H9 (cell line): ENCODE measurements around the gene ATG4B. TPM values are rescaled to one million over a fixed set of nuclear protein-coding genes. Genes with fewer than 3 reads are reported as not detected.

Experiments used
- DNase-seq: peaks from one replicate; pipeline ENCODE4 v3.0.0-alpha.2; 2017
- H2AFZ ChIP-seq: one replicate; pipeline ENCODE4 v1.6.1; 2013; ENCODE audit warnings: mild to moderate bottlenecking, low read length, control low read depth, moderate library complexity
- H2AK5ac ChIP-seq: 2 replicates; pipeline ENCODE4 v1.6.1; 2013; ENCODE audit warnings: low read length, control low read depth, mixed read lengths; ENCODE audit not compliant: insufficient read length
- H2BK120ac ChIP-seq: one replicate; pipeline ENCODE4 v1.6.1; 2013; ENCODE audit warnings: low read depth, mild to moderate bottlenecking, low read length, control low read depth, inconsistent platforms; ENCODE audit not compliant: poor library complexity, severe bottlenecking
- H2BK12ac ChIP-seq: 2 replicates; pipeline ENCODE4 v1.6.1; 2013; ENCODE audit warnings: low read length, control low read depth, mixed read lengths, low read depth; ENCODE audit not compliant: insufficient read length
- H2BK15ac ChIP-seq: 2 replicates; pipeline ENCODE4 v1.6.1; 2013; ENCODE audit warnings: low read depth, low read length, control low read depth
- H2BK20ac ChIP-seq: one replicate; pipeline ENCODE4 v1.6.1; 2013; ENCODE audit warnings: low read depth, mild to moderate bottlenecking, low read length, control low read depth, inconsistent platforms; ENCODE audit not compliant: poor library complexity, severe bottlenecking
- H2BK5ac ChIP-seq: 2 replicates; pipeline ENCODE4 v1.6.1; 2013; ENCODE audit warnings: low read length, control low read depth, mixed read lengths; ENCODE audit not compliant: insufficient read length
- H3K14ac ChIP-seq: 2 replicates; pipeline ENCODE4 v1.6.1; 2013; ENCODE audit warnings: low read length, control low read depth; ENCODE audit not compliant: insufficient read depth
- H3K18ac ChIP-seq: 2 replicates; pipeline ENCODE4 v1.6.1; 2013; ENCODE audit warnings: low read depth, mild to moderate bottlenecking, mixed read lengths, low read length, control low read depth; ENCODE audit not compliant: insufficient read length
- H3K23ac ChIP-seq: 2 replicates; pipeline ENCODE4 v1.6.1; 2013; ENCODE audit warnings: low read length, control low read depth, mixed read lengths, low read depth; ENCODE audit not compliant: insufficient read length
- H3K23me2 ChIP-seq: 2 replicates; pipeline ENCODE4 v1.6.1; 2013; ENCODE audit warnings: low read depth, mild to moderate bottlenecking, mixed read lengths, low read length, control low read depth; ENCODE audit not compliant: insufficient read length, poor library complexity, severe bottlenecking
- H3K27ac ChIP-seq: 2 replicates; pipeline ENCODE4 v1.5.1; 2013; ENCODE audit warnings: low read length, control low read depth, mixed read lengths, low read depth; ENCODE audit not compliant: insufficient read length
- H3K27me3 ChIP-seq: 2 replicates; pipeline ENCODE4 v1.6.1; 2013; ENCODE audit warnings: low read length, control low read depth, inconsistent platforms; ENCODE audit not compliant: insufficient read depth
- H3K4ac ChIP-seq: 2 replicates; pipeline ENCODE4 v1.6.1; 2013; ENCODE audit warnings: low read depth, mild to moderate bottlenecking, control low read depth, inconsistent platforms, low read length, moderate library complexity
- H3K4me1 ChIP-seq: 2 replicates; pipeline ENCODE4 v1.6.1; 2013; ENCODE audit warnings: low read length, control low read depth, inconsistent platforms; ENCODE audit not compliant: insufficient read depth
- H3K4me2 ChIP-seq: 2 replicates; pipeline ENCODE4 v1.6.1; 2013; ENCODE audit warnings: low read length, control low read depth, mixed read lengths; ENCODE audit not compliant: insufficient read length, insufficient read depth
- H3K56ac ChIP-seq: 2 replicates; pipeline ENCODE4 v1.6.1; 2013; ENCODE audit warnings: low read depth, mild to moderate bottlenecking, mixed read lengths, low read length, control low read depth; ENCODE audit not compliant: insufficient read length
- H3K79me1 ChIP-seq: 2 replicates; pipeline ENCODE4 v1.6.1; 2013; ENCODE audit warnings: low read depth, mild to moderate bottlenecking, moderate library complexity, low read length, control low read depth, inconsistent platforms; ENCODE audit not compliant: insufficient read depth, poor library complexity, severe bottlenecking
- H3K79me2 ChIP-seq: 2 replicates; pipeline ENCODE4 v1.6.1; 2013; ENCODE audit warnings: low read length, control low read depth, inconsistent platforms; ENCODE audit not compliant: insufficient read depth
- H3K9ac ChIP-seq: 2 replicates; pipeline ENCODE4 v1.6.1; 2013; ENCODE audit warnings: low read length, control low read depth, mixed read lengths; ENCODE audit not compliant: insufficient read length; ENCODE audit errors: extremely low read depth
- H3K9me3 ChIP-seq: one replicate; pipeline ENCODE4 v1.6.1; 2013; ENCODE audit warnings: low read depth, low read length, inconsistent platforms; ENCODE audit not compliant: control insufficient read depth
- H3T11ph ChIP-seq: one replicate; pipeline ENCODE4 v1.6.1; 2013; ENCODE audit warnings: mild to moderate bottlenecking, low read length, control low read depth, inconsistent platforms
- H4K20me1 ChIP-seq: one replicate; pipeline ENCODE4 v1.6.1; 2013; ENCODE audit not compliant: control insufficient read depth, insufficient read length, insufficient read depth
- H4K5ac ChIP-seq: 2 replicates; pipeline ENCODE4 v1.6.1; 2013; ENCODE audit warnings: low read depth, mild to moderate bottlenecking, mixed read lengths, low read length, control low read depth; ENCODE audit not compliant: insufficient read length
- H4K8ac ChIP-seq: replicated peaks from 2 replicates; pipeline ENCODE4 v1.6.1; 2013; ENCODE audit warnings: low read length, control low read depth, mixed read lengths, low read depth; ENCODE audit not compliant: insufficient read length
- H4K91ac ChIP-seq: 2 replicates; pipeline ENCODE4 v1.6.1; 2013; ENCODE audit warnings: low read depth, mild to moderate bottlenecking, moderate library complexity, mixed read lengths, low read length, control low read depth; ENCODE audit not compliant: insufficient read length
- H3K27ac Mint-ChIP-seq, 3 experiments: 2 replicates in 2 of 3; 3 replicates in 1 of 3; pipeline ENCODE4 v1.8.0; 2020 to 2021; ENCODE audit warnings: mixed read lengths in 3 of 3, mild to moderate bottlenecking in 1 of 3, moderate library complexity in 1 of 3
- H3K27me3 Mint-ChIP-seq: 2 replicates; pipeline ENCODE4 v1.8.0; 2021; ENCODE audit warnings: low read depth, mild to moderate bottlenecking, moderate library complexity, mixed read lengths
- H3K36me3 Mint-ChIP-seq, 3 experiments: 2 replicates in 2 of 3; 3 replicates in 1 of 3; pipeline ENCODE4 v1.8.0; 2020 to 2021; ENCODE audit warnings: low read depth in 3 of 3, mixed read lengths in 3 of 3; ENCODE audit not compliant: insufficient read depth in 1 of 3
- H3K4me1 Mint-ChIP-seq, 2 experiments: 2 replicates each; pipeline ENCODE4 v1.8.0; 2020; ENCODE audit warnings: mixed read lengths in 2 of 2
- H3K4me3 Mint-ChIP-seq, 2 experiments: 2 replicates in 1 of 2; 3 replicates in 1 of 2; pipeline ENCODE4 v1.8.0; 2020 to 2021; ENCODE audit warnings: mild to moderate bottlenecking in 2 of 2, mixed read lengths in 2 of 2, moderate library complexity in 1 of 2
- H3K9me3 Mint-ChIP-seq, 2 experiments: 2 replicates in 1 of 2; 3 replicates in 1 of 2; pipeline ENCODE4 v1.8.0; 2020; ENCODE audit warnings: mild to moderate bottlenecking in 2 of 2, mixed read lengths in 2 of 2, moderate library complexity in 1 of 2
- CTCF ChIP-seq: fragments of 200-600 bp; sonication (generic); conservative IDR thresholded peaks from 3 replicates; pipeline ENCODE4 v1.8.0; 2021; ENCODE audit warnings: antibody characterized with exemption, mild to moderate bottlenecking
- WGBS: extraction: QIAGEN DNeasy Blood & Tissue Kit; methylation state at CpG from one replicate; pipeline ENCODE4 v1.1.7; 2013; ENCODE audit warnings: missing lambda C conversion rate, low lambda C conversion rate, mixed read lengths; ENCODE audit not compliant: insufficient read length; ENCODE audit errors: extremely low coverage; 5-methylcytosine and 5-hydroxymethylcytosine counted together
- total RNA-seq: library from RNA; stranded (reverse); gene quantifications from 2 replicates; pipeline ENCODE4 v1.2.1, GENCODE V29; 2021

ATG4B gene
- total RNA-seq, 1 experiment from 2014 or later = 105 TPM

- WGBS = no CpG with 5 or more reads among the region's 98 CpGs
- Mint-ChIP-seq H3K4me3 (peak overlapping the region; percentile 83 to 87), H3K27me3 (peaks cover 3% of the 10 kb centered on the region), H3K36me3 (peaks cover 23 to 42% (median 37%) of the 10 kb centered on the region in 3 experiments), H3K27ac (peak overlapping the region in 1 of 3 experiments; percentile 85; a peak in 3 of 7 replicates), H3K9me3 (peaks cover 0 to 12% of the 10 kb centered on the region in 2 experiments; a peak in 3 of 5 replicates), H3K4me1 (peaks cover 12 to 14% of the 10 kb centered on the region in 2 experiments)
- Histone ChIP-seq H3K27ac (no peak overlapping the region), H3K4ac (no peak overlapping the region), H3K14ac (peak overlapping the region; percentile 74; the same call in 1 of the 2 replicates), H3K56ac (no peak overlapping the region), H3T11ph (no peak overlapping the region), H3K9ac (peak overlapping the region; percentile 8), H2AK5ac (no peak overlapping the region), H3K79me2 (no peaks in the 10 kb centered on the region; the same call in 1 of the 2 replicates), H4K20me1 (no peaks in the 10 kb centered on the region), H2AFZ (no peak overlapping the region), H3K27me3 (no peaks in the 10 kb centered on the region), H4K5ac (no peak overlapping the region), H2BK20ac (no peak overlapping the region), H4K91ac (no peak overlapping the region), H2BK5ac (no peak overlapping the region), H4K8ac (no peak overlapping the region), H3K4me1 (no peaks in the 10 kb centered on the region), H3K18ac (no peak overlapping the region), H3K9me3 (no peaks in the 10 kb centered on the region), H2BK120ac (no peak overlapping the region), H3K79me1 (peaks cover 2% of the 10 kb centered on the region), H3K4me2 (peak overlapping the region; percentile 64), H3K23me2 (peaks cover 6% of the 10 kb centered on the region), H2BK15ac (no peak overlapping the region), H2BK12ac (no peak overlapping the region), H3K23ac (no peak overlapping the region)
- DNase-seq = peak; percentile 93
- peak; percentile 71 for TF ChIP-seq CTCF
Observed at GRCh38 chr2:241702155-241703031, 64.9 kb downstream of the ATG4B start.
